GM12878 (cell line): ENCODE measurements around the gene PPP6C. TPM values are rescaled to one million over a fixed set of nuclear protein-coding genes. Genes with fewer than 3 reads are reported as not detected.

Experiments
- ATAC-seq: fragments of 200-7000 bp; cut with Tn5 transposase; 3 replicates; pipeline ENCODE4 v1.9.1; 2020; ENCODE audit warnings: mild to moderate bottlenecking, moderate library complexity
- BruUV-seq: library from RNA; stranded (reverse); fragments of 400-500 nt; replicated peaks from 2 replicates; lab custom pipeline; 2021; lab: Mats Ljungman, UMichigan
- CTCF ChIA-PET: fragments of 300-600 bp; sonication (Branson Sonifier 250); formaldehyde crosslinking; extraction: SDS; loops from one replicate; lab custom pipeline; 2021; ENCODE audit warnings: inconsistent platforms; lab: Yijun Ruan, JAX
- POLR2A ChIA-PET: fragments of 350-600 bp; formaldehyde crosslinking; extraction: SDS; loops from one replicate; lab custom pipeline; 2021; ENCODE audit warnings: inconsistent platforms; lab: Charles Lee
- RAD21 ChIA-PET: fragments of 300-600 bp; sonication (Branson Sonifier 250); formaldehyde crosslinking; loops from one replicate; lab custom pipeline; 2023; ENCODE audit warnings: antibody characterized with exemption; ENCODE audit not compliant: unreplicated experiment; lab: Charles Lee
- SMC1A ChIA-PET: fragments of 300-600 bp; sonication (Branson Sonifier 250); formaldehyde crosslinking; loops from one replicate; lab custom pipeline; 2023; ENCODE audit not compliant: unreplicated experiment, uncharacterized antibody; lab: Charles Lee
- DNase-seq: peaks from one replicate; pipeline ENCODE4 v3.0.0-alpha.2; 2011; ENCODE audit warnings: low read depth, low spot score
- FAIRE-seq: peaks from 3 replicates; lab custom pipeline; 2011; peaks lifted over from hg19 to GRCh38; lab: Jason Lieb, UNC
- H2AFZ ChIP-seq: 2 replicates; pipeline ENCODE4 v1.6.0; 2011; ENCODE audit warnings: low read depth, low read length, control low read depth; ENCODE audit not compliant: control insufficient read depth
- H3K27ac ChIP-seq: 2 replicates; pipeline ENCODE4 v1.5.1; 2011; ENCODE audit warnings: control low read depth; ENCODE audit not compliant: control insufficient read depth, insufficient read depth
- H3K27me3 ChIP-seq, 2 experiments: replicated peaks in 1 of 2; 2 replicates each; pipeline versions ENCODE4 v1.6.0 to v1.6.1; 2011; ENCODE audit warnings: low read length in 1 of 2; ENCODE audit not compliant: control insufficient read depth in 2 of 2, insufficient read depth in 2 of 2
- H3K36me3 ChIP-seq, 2 experiments: 2 replicates each; pipeline ENCODE4 v1.5.1; 2011; ENCODE audit warnings: low read length in 1 of 2; ENCODE audit not compliant: control insufficient read depth in 2 of 2, insufficient read depth in 2 of 2
- H3K4me1 ChIP-seq: 2 replicates; pipeline ENCODE4 v1.6.1; 2011; ENCODE audit warnings: mild to moderate bottlenecking, low read length, moderate library complexity, mixed read lengths; ENCODE audit not compliant: control insufficient read depth, insufficient read depth
- H3K4me2 ChIP-seq: 2 replicates; pipeline ENCODE4 v1.6.0; 2011; ENCODE audit warnings: control low read depth; ENCODE audit not compliant: control insufficient read depth, insufficient read depth
- H3K4me3 ChIP-seq: fragments of 200-600 bp; sonication (generic); 2 replicates; pipeline ENCODE4 v1.5.1; 2016
- H3K79me2 ChIP-seq: 2 replicates; pipeline ENCODE4 v1.6.0; 2011; ENCODE audit warnings: low read length; ENCODE audit not compliant: control insufficient read depth, insufficient read depth
- H3K9ac ChIP-seq: 2 replicates; pipeline ENCODE4 v1.8.0; 2011; ENCODE audit warnings: low read length, control low read depth, mixed read lengths; ENCODE audit not compliant: control insufficient read depth, insufficient read depth
- H3K9me3 ChIP-seq: replicated peaks from 3 replicates; pipeline ENCODE4 v1.5.1; 2011; ENCODE audit warnings: mild to moderate bottlenecking, low read length; ENCODE audit not compliant: control insufficient read depth, insufficient read depth
- H4K20me1 ChIP-seq: 2 replicates; pipeline ENCODE4 v1.6.0; 2011; ENCODE audit not compliant: control insufficient read depth, insufficient read depth
- CHD1 ChIP-seq: IDR thresholded peaks from 2 replicates; pipeline ENCODE4 v1.6.1; 2012; ENCODE audit warnings: low read depth, low read length, improper control_type of control experiment
- EP300 ChIP-seq, 2 experiments: fragments of 150-350 bp in 1 of 2; IDR thresholded peaks; 2 replicates each; pipeline ENCODE4 v1.6.1; 2011 to 2012; ENCODE audit warnings: low read depth in 2 of 2, low read length in 2 of 2, borderline replicate concordance in 1 of 2, improper control_type of control experiment in 1 of 2, inconsistent platforms in 1 of 2; ENCODE audit not compliant: control insufficient read depth in 1 of 2
- HDAC2 ChIP-seq: fragments of 200-600 bp; sonication (generic); IDR thresholded peaks from 2 replicates; pipeline ENCODE4 v1.6.1; 2017
- HDGF ChIP-seq: fragments of 450-650 bp; IDR thresholded peaks from 2 replicates; pipeline ENCODE4 v1.6.1; 2016; ENCODE audit warnings: antibody characterized with exemption
- NRF1 ChIP-seq: conservative IDR thresholded peaks from 2 replicates; pipeline ENCODE4 v1.6.1; 2011; ENCODE audit warnings: mild to moderate bottlenecking, low read depth, low read length, improper control_type of control experiment
- POLR2AphosphoS2 ChIP-seq: IDR thresholded peaks from 2 replicates; pipeline ENCODE4 v1.6.1; 2011; ENCODE audit warnings: low read depth, mild to moderate bottlenecking, low read length, improper control_type of control experiment, moderate library complexity
- RUNX3 ChIP-seq: IDR thresholded peaks from 2 replicates; pipeline ENCODE4 v1.6.1; 2012; ENCODE audit warnings: low read length, inconsistent platforms
- SMAD5 ChIP-seq: IDR thresholded peaks from 2 replicates; pipeline ENCODE4 v1.6.1; 2016; ENCODE audit warnings: antibody characterized with exemption, low read depth
- YBX1 ChIP-seq: fragments of 450-650 bp; IDR thresholded peaks from 2 replicates; pipeline ENCODE4 v1.6.1; 2016; ENCODE audit warnings: antibody characterized with exemption
- ZZZ3 ChIP-seq: IDR thresholded peaks from 2 replicates; pipeline ENCODE4 v1.6.1; 2011; ENCODE audit warnings: low read depth; ENCODE audit not compliant: control insufficient read depth, insufficient read length
- WGBS: methylation state at CpG from one replicate; pipeline ENCODE4 v1.1.6; 2016; ENCODE audit warnings: low lambda C conversion rate; ENCODE audit not compliant: insufficient replicate concordance, insufficient coverage; ENCODE audit errors: missing lambda C conversion rate; 5-methylcytosine and 5-hydroxymethylcytosine counted together
- in situ Hi-C: fragments of 300-500 bp; cut with MboI; formaldehyde crosslinking; loops from 9 replicates; pipeline ENCODE4 v1.14.3; 2018; ENCODE audit warnings: mixed read lengths
- intact Hi-C: fragments of 100-400 bp; cut with micrococcal nuclease; formaldehyde crosslinking; loops from one replicate; pipeline ENCODE4 v1.14.2; 2022; ENCODE audit not compliant: unreplicated experiment
- polyA plus RNA-seq, 11 experiments: library from polyadenylated mRNA; depleted of rRNA in 4 of 11; unstranded in 6 of 11; stranded (reverse) in 5 of 11; fragments of >200 nt; fragmentation: Nextera tagmentation in 4 of 11; fragmentation: Illumina TruSeq in 1 of 11; extraction: Ambion mirVana in 4 of 11; extraction: Trizol in 1 of 11; gene quantifications; 1 replicate in 1 of 11; 2 replicates in 10 of 11; pipeline versions ENCODE4 v1.2.1 to v1.2.3, GENCODE V29; 2011 to 2016; ENCODE audit warnings: inconsistent platforms in 2 of 11, missing spikeins in 2 of 11, low read depth in 1 of 11
- total RNA-seq, 4 experiments: library from RNA; depleted of rRNA in 3 of 4; stranded (reverse); fragments of >200 nt in 3 of 4; fragmentation: Illumina TruSeq in 1 of 4; extraction: Trizol in 1 of 4; gene quantifications; 2 replicates each; pipeline versions ENCODE4 v1.2.1 to v1.2.3, GENCODE V29; 2013 to 2021
- TF ChIP-seq, protein P1 (sequence below): fragments of 450-650 bp; IDR thresholded peaks from 2 replicates; pipeline ENCODE4 v1.6.1; 2017; ENCODE audit warnings: mild to moderate bottlenecking, low read depth, inconsistent platforms; ENCODE audit not compliant: poor library complexity, severe bottlenecking
- TF ChIP-seq, protein P2 (sequence below): IDR thresholded peaks from 2 replicates; pipeline ENCODE4 v1.6.1; 2011; ENCODE audit warnings: low read depth, low read length, improper control_type of control experiment, borderline replicate concordance
- TF ChIP-seq, protein P3 (sequence below): IDR thresholded peaks from 2 replicates; pipeline ENCODE4 v1.6.1; 2012; ENCODE audit warnings: low read depth, low read length, improper control_type of control experiment
- TF ChIP-seq, protein P4 (sequence below): IDR thresholded peaks from 2 replicates; pipeline ENCODE4 v1.6.1; 2011; ENCODE audit warnings: borderline replicate concordance, low read depth, mild to moderate bottlenecking, moderate library complexity, low read length; ENCODE audit not compliant: insufficient read depth, poor library complexity, severe bottlenecking

PPP6C gene
- total and polyA plus RNA-seq, 10 of the 15 experiments (the other 5 are each of a cell fraction or from before 2014, with no cell fraction given): 26.8 to 45.3 (median 37.1) TPM

DNA sequence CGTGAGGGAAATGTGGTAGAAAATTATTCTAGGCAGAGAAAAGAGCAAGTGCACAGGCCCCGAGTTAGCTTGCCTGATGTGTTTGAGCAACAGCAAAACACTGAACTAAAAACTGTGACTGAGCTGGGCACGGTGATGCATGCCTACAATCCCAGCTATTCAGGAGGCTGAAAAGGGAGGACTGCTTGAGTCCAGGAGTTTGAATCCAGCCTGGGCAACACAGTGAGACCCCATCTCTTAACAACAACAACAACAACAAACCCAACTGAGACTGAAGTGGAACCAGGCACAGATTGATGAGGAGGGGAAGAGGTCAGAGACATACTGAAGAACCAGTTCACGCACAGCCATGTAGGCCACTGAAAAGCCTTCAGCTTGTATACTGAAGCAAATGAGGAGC lies 88.8 kb downstream of the PPP6C start (continued):
- TF ChIP-seq, protein P1, sequence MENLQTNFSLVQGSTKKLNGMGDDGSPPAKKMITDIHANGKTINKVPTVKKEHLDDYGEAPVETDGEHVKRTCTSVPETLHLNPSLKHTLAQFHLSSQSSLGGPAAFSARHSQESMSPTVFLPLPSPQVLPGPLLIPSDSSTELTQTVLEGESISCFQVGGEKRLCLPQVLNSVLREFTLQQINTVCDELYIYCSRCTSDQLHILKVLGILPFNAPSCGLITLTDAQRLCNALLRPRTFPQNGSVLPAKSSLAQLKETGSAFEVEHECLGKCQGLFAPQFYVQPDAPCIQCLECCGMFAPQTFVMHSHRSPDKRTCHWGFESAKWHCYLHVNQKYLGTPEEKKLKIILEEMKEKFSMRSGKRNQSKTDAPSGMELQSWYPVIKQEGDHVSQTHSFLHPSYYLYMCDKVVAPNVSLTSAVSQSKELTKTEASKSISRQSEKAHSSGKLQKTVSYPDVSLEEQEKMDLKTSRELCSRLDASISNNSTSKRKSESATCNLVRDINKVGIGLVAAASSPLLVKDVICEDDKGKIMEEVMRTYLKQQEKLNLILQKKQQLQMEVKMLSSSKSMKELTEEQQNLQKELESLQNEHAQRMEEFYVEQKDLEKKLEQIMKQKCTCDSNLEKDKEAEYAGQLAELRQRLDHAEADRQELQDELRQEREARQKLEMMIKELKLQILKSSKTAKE: no peak
- TF ChIP-seq ZZZ3 (no peak), POLR2AphosphoS2 (no peak), SMAD5 (no peak), YBX1 (no peak), HDAC2 (no peak)

DNA sequence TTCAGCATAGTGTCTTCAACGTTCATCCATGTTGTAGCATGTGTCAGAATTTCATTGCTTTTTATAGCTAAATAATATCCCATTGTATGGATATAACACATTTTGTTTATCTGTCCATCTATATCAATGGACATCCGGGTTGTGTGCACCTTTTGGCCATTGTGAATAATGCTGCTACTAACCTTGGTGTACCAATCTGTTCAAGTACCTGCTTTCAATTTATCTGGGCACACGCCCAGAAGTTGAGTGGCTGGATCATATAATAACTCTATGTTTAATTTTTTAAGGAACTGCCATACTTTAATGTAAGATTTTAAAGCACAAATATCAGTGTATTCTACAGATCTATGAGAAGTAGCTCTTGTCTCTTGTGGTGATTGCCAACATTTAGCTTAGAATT lies 89.8 kb downstream of the PPP6C start:
- no peaks in the 10 kb centered on the region for H3K79me2 ChIP-seq
- H3K4me1 ChIP-seq: no peaks in the 10 kb centered on the region
- no TSS peak for BruUV-seq
- no peak for FAIRE-seq
- no peaks in the 10 kb centered on the region for H3K36me3 ChIP-seq
- no peaks in the 10 kb centered on the region for H3K27me3 ChIP-seq
- ChIA-PET SMC1A (no interaction called here), RAD21 (interaction anchor here (0.5 kb wide), 1 partner anchor 268 kb away, joined by 3 read pairs; no protein-coding TSS in a partner anchor), POLR2A (interaction anchor here (0.6 kb wide), 1 partner anchor 186 kb away, joined by 3 read pairs; no protein-coding TSS in a partner anchor), CTCF (no interaction called here)
- no peaks in the 10 kb centered on the region for H4K20me1 ChIP-seq
- no peak overlapping the region for H3K4me2 ChIP-seq
- H3K9me3 ChIP-seq: no peaks in the 10 kb centered on the region; the same call in 2 of the 3 replicates
- intact Hi-C loops (no loop called here), in situ Hi-C loops (no loop called here)
- DNase-seq: no peak
- no peak overlapping the region for H3K27ac ChIP-seq
- H2AFZ ChIP-seq: no peak overlapping the region
- no peak overlapping the region for H3K4me3 ChIP-seq
- no peak for ATAC-seq
- 78% methylated on average over 3 of the region's 3 CpGs for WGBS
- H3K9ac ChIP-seq: no peak overlapping the region
- TF ChIP-seq, protein P2, sequence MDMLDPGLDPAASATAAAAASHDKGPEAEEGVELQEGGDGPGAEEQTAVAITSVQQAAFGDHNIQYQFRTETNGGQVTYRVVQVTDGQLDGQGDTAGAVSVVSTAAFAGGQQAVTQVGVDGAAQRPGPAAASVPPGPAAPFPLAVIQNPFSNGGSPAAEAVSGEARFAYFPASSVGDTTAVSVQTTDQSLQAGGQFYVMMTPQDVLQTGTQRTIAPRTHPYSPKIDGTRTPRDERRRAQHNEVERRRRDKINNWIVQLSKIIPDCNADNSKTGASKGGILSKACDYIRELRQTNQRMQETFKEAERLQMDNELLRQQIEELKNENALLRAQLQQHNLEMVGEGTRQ: no peak
- TF ChIP-seq, protein P3, sequence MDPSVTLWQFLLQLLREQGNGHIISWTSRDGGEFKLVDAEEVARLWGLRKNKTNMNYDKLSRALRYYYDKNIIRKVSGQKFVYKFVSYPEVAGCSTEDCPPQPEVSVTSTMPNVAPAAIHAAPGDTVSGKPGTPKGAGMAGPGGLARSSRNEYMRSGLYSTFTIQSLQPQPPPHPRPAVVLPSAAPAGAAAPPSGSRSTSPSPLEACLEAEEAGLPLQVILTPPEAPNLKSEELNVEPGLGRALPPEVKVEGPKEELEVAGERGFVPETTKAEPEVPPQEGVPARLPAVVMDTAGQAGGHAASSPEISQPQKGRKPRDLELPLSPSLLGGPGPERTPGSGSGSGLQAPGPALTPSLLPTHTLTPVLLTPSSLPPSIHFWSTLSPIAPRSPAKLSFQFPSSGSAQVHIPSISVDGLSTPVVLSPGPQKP: no peak
- TF ChIP-seq HDGF (no peak), RUNX3 (no peak), EP300 (IDR thresholded peaks at IDR 0.05; ENCODE audit: borderline replicate concordance in 1 of 2, control insufficient read depth in 1 of 2, low read depth in 2 of 2, low read length in 2 of 2) (no peak), NRF1 (no peak), CHD1 (no peak)
- TF ChIP-seq, protein P4, sequence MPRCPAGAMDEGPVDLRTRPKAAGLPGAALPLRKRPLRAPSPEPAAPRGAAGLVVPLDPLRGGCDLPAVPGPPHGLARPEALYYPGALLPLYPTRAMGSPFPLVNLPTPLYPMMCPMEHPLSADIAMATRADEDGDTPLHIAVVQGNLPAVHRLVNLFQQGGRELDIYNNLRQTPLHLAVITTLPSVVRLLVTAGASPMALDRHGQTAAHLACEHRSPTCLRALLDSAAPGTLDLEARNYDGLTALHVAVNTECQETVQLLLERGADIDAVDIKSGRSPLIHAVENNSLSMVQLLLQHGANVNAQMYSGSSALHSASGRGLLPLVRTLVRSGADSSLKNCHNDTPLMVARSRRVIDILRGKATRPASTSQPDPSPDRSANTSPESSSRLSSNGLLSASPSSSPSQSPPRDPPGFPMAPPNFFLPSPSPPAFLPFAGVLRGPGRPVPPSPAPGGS: no peak
